Measurements from ENCODE around the gene NAALADL1.

DNA sequence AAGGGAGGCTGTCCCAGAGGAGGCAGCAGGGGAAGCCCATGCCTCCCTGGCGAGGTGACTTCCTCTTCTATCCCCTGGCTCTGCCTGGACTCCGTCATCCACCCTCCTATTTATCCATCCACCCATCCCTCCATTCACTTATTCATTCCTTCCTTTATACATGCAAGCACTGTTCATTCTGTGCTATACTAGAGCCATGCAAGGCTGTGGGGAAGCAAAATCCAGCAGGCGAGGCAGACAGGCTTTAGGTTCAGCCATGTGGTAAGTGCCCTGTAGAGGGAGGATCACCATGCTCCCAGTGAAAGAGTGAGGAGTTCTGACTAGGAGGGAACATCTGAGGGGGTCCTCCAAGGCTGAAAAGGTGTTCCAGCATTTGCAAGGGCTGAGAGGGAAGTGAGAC is 1.2 kb upstream of the NAALADL1 start:
- TF ChIP-seq, protein P1, sequence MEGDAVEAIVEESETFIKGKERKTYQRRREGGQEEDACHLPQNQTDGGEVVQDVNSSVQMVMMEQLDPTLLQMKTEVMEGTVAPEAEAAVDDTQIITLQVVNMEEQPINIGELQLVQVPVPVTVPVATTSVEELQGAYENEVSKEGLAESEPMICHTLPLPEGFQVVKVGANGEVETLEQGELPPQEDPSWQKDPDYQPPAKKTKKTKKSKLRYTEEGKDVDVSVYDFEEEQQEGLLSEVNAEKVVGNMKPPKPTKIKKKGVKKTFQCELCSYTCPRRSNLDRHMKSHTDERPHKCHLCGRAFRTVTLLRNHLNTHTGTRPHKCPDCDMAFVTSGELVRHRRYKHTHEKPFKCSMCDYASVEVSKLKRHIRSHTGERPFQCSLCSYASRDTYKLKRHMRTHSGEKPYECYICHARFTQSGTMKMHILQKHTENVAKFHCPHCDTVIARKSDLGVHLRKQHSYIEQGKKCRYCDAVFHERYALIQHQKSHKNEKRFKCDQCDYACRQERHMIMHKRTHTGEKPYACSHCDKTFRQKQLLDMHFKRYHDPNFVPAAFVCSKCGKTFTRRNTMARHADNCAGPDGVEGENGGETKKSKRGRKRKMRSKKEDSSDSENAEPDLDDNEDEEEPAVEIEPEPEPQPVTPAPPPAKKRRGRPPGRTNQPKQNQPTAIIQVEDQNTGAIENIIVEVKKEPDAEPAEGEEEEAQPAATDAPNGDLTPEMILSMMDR (IDR thresholded peaks at IDR 0.05), result no peak
- no peak for TF ChIP-seq EP300 (IDR thresholded peaks at IDR 0.05)

Measured in sigmoid colon (tissue), 4 donors.